Vagina (tissue), 2 donors: ENCODE measurements around the gene NABP2.

Experiments used
- CTCF ChIP-seq, 3 experiments: fragments of 450-650 bp in 2 of 3; fragments of 200-600 bp in 1 of 3; sonication (generic) in 1 of 3; IDR thresholded peaks; one replicate each; pipeline ENCODE4 v1.5.1; 2017 to 2019; ENCODE audit warnings: antibody characterized with exemption in 3 of 3, mild to moderate bottlenecking in 2 of 3, moderate library complexity in 2 of 3
- POLR2A ChIP-seq, 2 donors: fragments of 450-650 bp; IDR thresholded peaks; one replicate each; pipeline ENCODE4 v1.6.1; 2017; ENCODE audit warnings: antibody characterized with exemption in 2 of 2, mild to moderate bottlenecking in 2 of 2, moderate library complexity in 2 of 2

GRCh38 chr12:56257491-56258067 is 33.4 kb downstream of the NABP2 start:
- no peak for TF ChIP-seq CTCF (IDR thresholded peaks at IDR 0.05)
- TF ChIP-seq POLR2A (IDR thresholded peaks at IDR 0.05): no peak
